HL-60 (cell line): ENCODE results near the gene P3H3.

Source experiments
- POLR2AphosphoS5 ChIP-seq: IDR thresholded peaks from 2 replicates; pipeline ENCODE4 v1.6.1; 2012; ENCODE audit warnings: low read depth
- REST ChIP-seq: IDR thresholded peaks from 2 replicates; pipeline ENCODE4 v1.6.1; 2012; ENCODE audit warnings: low read depth; ENCODE audit not compliant: insufficient replicate concordance

GRCh38 chr12:6782850-6783566 is 45.2 kb upstream of the P3H3 start:
- TF ChIP-seq POLR2AphosphoS5 (no peak), REST (no peak)
